HG02642 (cell line): ENCODE results near the gene SGSM1.

Experiments
- ATAC-seq: cut with Tn5 transposase; IDR thresholded peaks from one replicate; pipeline ENCODE4 v1.9.1; 2021; ENCODE audit warnings: mild to moderate bottlenecking; ENCODE audit not compliant: unreplicated experiment, poor library complexity

SGSM1 gene

DNA sequence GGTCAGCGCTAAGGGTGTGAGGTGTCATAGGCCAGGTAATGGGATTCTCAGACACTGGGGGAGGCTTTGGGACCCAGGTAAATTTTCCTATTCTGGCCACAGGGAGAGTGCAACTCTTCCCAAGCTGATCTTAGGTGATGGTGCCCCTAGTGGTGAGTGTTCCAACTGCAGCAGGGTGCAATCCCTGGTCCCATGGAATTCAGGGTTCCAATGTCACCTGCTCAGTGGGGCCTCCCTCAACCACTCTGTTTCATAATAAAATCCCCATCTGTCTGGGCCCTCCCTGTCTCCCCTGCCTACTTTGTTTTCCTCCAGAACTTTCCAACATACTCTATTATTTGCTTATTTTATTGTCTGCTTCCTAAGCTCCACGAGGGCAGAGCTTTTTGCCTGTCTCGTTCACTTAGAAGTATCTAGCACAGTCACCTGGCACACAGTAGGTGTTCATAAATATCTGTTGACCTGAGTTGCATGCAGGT lies 2.9 kb upstream of the SGSM1 start:
- ATAC-seq, result no peak

DNA sequence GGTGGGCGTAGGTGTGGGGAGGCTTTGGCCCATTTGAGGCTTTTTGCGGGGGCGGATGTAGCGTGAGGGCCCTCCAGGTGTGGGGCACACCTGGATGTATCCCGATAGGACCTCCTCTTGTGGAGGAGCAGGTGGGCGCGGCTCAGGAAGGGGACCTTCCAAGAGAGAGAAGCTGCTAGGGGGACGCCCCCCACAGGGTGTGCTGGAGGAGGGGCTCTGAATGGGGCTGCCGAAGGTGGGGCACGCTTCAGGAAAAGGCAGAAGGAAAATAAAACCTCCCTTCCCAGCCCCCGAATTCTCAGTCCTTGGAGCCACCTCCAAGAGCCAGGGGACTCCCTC lies 621 bp downstream of the SGSM1 start:
- ATAC-seq, result no peak

DNA sequence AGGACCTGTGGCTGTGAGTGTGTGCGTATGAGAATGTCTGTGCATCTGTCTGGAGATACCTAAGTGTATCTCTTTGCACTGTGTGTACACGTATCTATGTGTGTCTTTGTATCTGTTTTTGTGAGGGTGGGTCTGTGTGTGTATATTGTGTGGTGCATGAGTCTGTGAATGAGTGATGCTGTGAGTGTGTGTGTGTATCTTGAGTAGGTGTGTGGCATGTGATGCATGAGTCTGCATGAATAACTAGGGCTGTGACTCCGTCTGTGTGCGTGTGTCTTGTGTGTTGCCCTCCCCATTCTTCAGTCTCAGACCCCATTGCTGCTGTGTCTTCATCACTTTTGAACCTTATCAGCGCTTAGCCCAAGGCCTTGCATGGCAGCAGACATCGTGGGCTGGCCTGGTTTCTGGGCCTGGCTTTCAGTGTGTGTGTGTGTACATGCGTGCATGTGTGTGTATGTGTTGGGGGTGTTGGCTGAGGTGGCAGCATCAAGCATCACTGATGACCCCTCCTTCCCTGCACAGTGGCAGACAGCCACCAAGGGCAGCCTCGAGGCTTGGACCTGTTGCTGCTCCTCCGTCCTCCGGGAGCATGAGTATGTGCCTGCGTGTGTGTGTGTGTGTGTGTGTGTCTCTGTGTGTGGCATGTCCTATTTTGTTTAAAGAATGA lies 1.4 kb downstream of the SGSM1 start:
- no peak for ATAC-seq

DNA sequence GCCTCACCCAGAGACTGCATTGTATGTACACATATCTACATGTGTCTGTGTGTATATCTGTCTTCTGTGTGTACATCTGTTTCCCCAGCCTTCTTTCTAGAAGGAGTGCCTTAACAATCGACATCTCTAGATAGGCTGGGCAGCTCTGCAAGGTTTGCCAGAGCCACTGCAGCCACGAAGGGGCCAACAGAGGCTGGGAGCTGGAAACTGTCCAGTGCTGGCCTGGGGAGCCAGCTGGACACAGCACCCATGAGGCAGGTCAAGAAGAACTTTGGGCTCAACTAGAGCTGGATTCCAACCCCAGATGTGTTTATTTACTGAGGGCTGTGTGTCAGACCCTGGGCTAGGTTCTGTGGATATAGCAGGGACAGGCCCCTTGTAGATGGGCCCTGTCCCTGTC lies 3.3 kb downstream of the SGSM1 start:
- ATAC-seq, result no peak

DNA sequence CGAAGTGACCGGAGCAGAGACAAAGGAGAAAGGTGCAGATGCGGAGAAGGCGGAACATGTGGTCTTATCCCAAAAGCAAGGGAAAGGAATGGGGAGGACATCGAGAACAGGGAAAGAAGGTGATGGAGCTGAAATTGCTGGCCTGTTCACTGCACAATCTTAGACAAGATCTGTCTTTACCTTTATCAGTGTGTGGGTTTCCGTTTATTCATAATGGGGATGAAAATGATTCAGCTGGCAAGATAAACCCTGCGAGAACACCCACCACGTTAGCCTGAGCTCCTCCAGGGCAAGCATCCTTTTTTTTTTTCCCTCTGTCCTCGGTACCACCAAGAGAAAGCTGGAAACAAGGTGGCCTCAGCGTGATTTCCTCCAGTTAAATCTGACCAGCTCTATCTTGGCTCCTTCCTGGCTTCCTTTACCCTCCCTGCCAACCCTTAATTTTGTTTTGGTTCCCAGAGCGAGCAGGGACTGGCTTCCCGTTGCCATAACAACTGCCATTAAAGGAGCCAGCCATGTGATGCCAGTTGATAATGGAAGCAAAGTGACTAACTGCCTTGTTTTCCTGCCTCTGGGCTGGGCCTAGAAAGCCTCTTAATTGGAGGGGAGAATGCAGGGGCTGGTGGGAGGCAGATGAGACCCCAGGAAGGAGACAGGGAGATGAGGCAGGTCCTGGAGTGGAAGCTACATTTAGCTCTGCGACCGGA lies 4.2 kb downstream of the SGSM1 start:
- ATAC-seq, result no peak

DNA sequence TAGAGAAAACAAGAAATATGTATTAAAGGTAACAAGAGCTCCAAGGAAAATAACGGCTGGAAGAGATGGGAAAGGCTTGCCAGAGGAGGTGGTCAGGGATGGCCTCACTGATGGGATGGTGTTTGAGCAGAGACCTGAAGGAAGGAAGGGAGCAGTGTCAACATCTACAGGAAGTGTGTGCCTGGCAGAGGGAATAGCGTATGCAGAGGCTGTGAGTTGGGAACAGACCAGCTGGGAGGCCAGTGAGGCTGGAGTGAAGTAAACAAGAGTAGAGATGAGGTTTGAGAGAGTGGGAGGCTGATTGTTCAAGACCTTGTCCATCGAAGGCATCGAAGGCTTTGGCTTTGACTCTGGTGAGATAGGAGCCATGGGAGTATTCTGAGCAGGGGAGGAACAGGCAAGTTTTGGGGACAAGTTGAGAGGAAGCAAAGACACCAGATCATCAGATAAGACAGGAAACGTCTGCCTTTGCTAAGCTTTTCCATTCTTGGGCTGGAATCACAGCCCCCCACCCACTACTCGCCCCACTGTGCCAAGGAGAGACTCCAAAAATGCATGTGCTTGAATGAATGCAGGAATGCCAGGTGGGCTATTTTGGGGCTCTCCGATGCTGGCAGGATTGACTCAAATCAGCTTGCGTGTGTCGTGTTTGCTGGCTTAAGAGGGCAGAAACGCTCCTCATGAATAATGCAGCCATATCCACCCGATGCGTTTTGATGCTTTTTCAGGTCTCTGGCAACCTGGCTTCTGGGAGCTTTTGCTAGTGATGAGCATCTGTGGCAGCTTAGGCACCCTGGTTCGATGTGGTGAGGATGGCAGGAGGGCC lies 7.2 kb downstream of the SGSM1 start:
- ATAC-seq, result no peak

DNA sequence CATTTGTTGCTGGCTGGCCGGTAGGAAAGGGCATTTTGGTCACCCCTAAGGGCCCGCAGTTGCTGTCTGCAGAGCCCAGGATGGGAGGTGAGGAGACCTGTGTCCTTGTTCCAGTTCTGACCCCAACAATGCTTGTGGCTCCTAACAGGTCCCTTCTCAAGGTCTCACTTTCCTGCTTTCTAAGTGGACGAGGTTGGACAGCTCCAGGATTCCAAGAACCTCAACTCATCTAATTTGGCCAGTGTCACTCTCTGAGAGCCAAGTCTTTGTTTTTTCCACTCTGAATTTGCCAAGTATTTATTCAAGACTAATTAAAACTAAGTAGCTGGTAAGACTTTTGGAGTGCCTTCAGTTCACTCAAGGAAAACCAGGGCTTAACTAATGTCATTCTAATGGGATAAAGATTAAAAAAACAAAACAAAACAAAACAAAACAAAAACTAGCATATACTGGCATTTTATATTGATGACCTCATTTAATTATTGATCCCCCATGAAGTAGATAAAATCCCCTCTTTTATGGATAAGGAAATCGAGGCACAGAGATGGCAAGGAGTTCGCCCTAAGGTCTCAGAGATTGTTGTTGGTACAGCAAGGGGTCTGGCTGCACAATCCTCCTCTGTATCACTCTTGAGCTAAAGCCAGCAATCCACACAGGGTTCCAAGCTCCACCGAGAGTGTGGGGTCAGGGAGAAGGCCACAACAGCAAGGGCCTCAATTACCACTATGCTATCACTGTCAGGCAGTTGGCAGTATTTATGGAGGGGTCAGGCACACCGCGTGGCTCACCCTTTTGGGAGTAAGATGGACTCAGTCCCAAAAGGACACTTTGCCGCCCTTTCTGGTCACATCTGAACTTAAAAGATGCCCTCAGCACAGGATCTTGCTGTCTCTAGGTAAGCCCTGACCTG lies 8.1 kb downstream of the SGSM1 start:
- no peak for ATAC-seq

DNA sequence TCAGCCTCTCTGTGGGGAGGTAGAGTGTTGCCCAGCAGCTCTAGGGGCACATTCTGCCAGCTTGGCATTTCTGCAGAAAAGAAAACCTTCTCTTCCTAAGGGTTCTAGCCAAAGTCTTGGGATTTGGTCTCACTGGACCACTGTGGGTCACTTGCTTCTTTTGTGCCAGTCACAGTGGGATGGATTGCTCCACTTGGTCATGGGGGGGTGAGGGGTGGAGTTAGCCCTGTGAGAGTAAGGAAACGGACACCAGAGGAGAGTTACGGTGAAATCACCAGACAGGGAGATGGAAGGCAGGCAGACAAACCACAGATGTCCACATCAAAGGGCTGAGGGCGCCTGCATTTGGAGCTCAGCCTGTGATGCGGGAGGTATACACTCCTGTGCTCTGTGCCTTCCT lies 10.8 kb downstream of the SGSM1 start:
- no peak for ATAC-seq

DNA sequence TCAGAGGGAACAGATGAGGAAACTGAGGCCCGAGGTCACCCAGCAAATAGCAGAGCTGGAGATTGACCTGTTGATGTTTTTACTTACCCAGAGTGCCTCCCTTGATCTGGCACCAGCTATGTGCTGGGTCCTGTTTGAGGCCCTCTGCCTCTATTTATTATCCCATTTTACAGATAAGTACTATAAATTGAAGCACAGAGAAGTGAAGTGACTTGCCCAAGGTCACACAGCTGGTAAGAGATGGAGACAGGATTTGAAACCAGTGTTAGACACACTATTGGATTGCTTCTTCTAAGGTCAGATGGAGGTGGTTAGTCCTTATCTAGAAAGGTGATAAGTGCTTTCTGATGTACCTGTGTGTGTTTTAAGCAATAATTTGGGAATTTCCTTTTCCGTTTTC lies 13.5 kb downstream of the SGSM1 start:
- ATAC-seq, result no peak

DNA sequence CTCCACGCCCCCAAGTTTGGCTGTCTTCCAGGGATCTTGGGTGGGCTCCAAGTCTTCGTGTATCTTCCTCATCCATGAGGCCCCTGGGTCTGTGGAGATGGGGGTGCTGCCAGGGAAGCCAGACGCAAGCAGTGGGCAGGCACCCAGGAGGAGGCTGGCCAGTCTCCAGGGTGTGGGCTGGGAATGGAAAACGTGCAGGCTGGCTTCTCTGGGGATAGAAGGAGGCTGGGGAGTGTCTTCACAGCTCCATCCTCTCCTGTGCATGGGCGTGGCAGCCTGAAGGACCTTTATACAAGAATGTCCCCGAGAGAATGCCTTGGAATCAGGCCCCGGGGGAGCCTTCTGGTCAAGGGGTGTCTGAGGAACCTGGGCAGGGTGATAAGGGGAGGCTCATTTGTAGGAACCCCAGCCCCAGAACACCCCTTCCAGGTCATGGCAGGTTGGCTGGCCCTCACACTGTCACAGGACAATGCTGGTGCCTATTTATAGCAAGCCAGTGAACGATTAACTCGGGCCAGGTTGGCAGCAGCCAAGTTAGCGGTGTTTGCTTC lies 14.0 kb downstream of the SGSM1 start:
- ATAC-seq, result no peak

DNA sequence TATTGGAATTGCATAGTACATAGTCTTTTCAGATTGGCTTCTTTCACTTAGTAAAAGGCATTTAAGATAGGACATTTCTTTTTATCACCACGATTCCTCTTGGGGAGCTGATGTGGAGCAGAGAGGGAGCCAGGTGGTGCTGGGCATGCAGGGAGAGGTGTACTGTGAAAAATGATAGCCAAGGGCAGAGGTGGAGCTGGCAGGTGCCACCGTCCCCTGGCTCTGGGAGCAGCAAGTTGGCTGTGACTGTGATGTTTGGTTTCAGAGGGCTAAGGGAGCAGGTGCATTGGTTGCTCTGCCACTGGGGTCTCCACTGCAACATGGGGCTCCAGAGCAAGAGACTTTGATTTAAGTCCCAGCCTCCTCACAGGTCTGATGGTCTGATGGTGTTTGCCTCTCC lies 16.5 kb downstream of the SGSM1 start:
- ATAC-seq, result no peak

DNA sequence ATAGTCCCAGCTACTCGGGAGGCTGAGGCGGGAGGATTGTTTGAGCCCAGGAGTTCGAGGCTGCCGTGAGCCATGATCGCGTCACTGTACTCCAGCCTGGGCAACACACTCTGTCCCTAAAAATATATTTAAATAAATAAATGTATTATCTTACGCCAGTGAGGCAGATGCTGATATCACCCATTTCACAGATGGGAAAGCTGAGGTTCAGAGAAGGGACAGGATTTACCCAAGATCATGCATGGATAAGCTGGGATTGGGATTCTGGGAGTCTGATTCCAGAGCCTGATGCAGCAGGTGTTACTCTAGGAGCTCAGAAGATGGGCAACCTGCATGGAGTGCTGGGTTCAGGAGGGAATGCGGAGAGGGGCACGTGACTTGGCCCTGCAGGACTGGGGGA lies 17.8 kb downstream of the SGSM1 start:
- ATAC-seq, result no peak

DNA sequence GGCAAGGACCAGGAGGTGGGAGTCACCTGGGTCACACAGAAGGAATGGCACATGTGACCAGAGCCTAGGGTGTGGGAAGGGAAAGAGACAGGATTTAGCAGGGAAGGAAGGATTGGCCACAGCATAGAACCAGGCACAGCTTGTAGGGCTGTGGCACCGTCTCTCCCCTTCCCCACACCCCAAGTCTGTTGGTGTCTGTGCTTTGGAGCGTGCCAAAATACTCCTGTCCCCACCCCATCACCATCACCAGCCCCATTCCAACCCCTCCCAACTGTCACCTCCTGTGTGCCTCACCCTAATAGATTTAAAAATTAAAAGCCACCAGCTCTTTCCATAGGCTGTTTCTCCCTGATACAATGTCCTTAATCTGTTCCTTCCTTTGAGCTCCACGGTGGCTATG lies 18.2 kb downstream of the SGSM1 start:
- no peak for ATAC-seq

DNA sequence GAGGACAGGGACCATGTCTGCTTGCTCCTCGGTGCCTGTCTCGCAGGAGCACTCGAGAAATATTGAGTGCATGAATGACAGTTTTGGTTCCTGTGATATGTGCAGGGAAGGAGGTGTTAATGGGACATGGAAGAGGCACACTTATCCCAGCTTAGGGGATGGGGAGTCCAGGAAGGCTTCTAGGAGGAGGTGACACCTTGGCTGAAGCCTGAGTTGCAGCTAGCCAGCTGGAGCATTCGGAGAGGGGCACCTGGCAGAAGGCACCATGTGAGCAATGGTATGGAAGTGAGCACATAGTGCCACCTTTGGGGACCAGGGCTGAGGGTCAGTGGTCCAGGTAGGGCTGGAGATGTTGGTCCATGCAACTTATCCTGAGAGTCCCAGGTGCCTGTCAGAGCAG lies 18.9 kb downstream of the SGSM1 start:
- ATAC-seq, result no peak

DNA sequence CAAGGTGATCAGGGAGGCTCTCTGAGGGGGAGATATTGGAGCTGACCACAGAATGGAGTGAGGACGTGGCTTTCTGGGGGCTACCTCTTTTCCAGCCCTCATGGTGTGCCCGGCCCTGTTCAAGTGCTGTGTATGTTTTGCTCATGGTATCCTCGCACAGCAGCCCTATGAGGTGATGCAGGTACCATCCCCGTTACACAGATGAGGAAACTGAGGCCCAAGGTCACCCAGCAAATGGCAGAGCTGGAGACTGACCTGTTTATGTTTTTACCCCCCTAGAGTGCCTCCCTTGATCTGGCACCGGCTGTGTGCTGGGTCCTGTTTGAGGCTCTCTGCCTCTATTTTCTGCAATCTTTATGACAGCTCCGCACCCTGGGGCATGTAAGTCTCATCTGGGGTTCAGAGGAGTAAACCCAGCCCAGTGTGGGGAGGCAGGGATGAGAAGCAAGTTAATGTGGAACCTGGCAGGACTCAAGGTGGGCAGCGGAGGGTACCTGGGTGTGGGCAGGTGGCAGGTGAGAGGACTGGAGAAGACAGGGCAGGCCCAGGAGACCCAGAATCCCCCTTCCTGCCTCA lies 20.8 kb downstream of the SGSM1 start:
- ATAC-seq, result no peak

DNA sequence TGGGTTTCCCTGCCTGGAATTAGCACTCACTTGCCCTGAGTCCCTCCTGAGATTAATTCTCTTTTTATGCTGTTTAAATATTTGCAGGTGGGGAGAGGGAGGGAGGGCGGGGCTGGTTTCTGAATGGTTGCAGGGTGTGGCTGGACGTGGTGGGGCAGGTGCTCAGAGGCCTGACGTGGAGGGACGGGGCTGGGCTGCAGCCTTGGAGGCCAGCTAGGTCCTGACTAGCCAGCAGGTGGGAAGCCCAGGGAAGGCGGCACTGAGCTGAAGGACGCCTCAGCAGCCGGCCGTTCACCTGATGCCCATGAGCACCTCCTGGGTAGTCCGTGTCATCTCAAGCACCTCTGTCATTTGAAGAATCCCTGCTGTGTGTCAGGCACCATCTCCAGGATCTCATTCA lies 21.3 kb downstream of the SGSM1 start:
- ATAC-seq, result no peak

DNA sequence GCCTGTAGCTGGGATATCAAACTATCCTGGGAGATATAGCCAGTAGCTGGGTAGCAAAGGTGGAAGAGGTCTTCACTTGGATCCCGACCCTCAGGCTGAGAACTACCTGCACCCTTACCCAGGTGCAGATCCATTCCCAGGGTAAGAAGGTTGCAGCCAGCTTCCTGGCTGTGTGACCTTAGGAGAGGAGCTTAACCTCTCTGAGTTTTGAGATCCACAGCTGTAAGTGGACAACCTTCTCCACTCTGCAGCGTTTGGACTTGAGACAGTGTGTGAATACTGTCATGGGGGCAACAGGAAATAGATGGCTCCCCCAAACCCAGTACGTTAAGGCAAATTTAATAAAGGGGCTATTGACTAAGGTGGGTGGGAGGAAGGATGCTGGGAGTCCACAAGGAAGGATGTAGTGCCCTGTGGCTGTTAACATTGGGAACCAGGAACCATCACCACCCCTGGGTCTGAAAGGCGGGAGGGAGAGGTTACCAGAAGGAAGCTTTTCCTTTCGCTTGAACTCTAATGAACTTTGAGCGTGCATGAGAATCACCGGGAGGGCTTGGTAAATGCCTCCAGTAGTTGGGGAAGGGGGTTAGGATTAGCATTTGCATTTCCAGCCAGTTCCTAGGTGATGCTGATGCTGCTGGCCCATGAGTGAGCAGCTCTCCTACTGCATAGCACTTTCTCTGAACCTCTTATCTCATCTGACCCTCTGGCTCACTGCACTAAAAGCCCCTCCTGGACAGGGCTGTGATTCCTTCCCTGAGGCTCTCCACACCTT lies 24.4 kb downstream of the SGSM1 start:
- no peak for ATAC-seq

DNA sequence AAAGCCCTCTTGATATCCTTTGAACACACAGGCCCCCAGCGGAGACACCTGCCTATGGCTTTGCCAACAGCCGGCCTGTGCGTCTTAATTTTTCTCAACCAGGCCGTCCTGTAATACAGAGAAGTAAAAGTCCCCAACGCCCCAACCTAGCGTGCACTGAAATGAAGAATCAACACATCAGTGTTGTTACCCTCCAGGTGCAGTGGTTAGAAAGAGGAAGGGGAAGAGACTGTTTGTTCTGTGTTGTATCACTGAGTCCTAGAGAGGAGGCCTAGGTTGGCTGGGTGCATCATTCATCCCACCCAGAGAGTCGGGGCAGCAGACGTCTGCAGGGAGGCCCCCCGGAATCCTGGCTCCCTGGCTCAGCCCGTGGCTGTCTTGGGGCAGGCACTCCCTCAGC lies 25.7 kb downstream of the SGSM1 start:
- no peak for ATAC-seq

DNA sequence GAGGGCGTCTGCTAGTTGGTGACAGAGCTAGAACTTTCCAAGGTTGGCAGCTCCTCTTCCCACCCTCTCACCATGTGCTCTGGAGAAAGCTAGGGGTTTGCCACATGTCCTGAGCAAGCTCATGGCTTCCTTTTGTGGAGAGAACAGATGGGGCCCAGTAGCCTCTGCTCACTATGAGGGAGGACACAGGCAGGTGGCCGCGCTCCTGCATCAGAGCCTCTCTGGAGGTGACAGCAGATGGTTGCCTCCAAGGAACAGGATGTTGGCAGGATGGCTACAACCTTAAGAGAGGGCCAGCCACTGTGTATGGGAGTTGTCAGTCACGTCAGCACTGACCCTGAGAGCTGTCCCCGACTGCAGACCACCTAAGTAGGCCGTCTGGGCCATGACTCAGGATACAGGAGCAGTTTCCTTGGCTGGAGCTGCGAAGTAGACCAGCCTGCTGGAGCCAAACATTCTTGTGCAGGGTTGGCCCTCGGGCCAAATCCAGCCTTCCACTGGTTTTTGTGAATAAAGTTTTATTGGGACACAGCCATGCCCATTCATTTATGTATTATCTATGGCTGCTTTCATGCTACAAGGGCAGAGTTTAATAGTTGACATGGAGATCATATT lies 28.0 kb downstream of the SGSM1 start:
- ATAC-seq, result no peak
